HEK293T (cell line): ENCODE measurements around the gene LCOR.

Experiments
- CTCF ChIA-PET: fragments of 350-600 bp; formaldehyde crosslinking; extraction: SDS; loops from one replicate; lab custom pipeline; 2021; ENCODE audit warnings: antibody characterized with exemption, inconsistent platforms; lab: Yijun Ruan, JAX
- POLR2A ChIA-PET: fragments of 350-600 bp; formaldehyde crosslinking; extraction: SDS; loops from one replicate; lab custom pipeline; 2020; ENCODE audit warnings: antibody characterized with exemption, inconsistent platforms; lab: Yijun Ruan, JAX
- DNase-seq: peaks from one replicate; pipeline ENCODE4 v3.0.0; 2012; ENCODE audit warnings: mixed read lengths; ENCODE audit errors: extremely low spot score
- ARNT ChIP-seq: fragments of 450-650 bp; IDR thresholded peaks from 2 replicates; pipeline ENCODE4 v1.6.1; 2017; ENCODE audit warnings: mild to moderate bottlenecking
- BHLHE40 ChIP-seq: fragments of 450-650 bp; IDR thresholded peaks from 2 replicates; pipeline ENCODE4 v1.6.1; 2016; ENCODE audit warnings: mild to moderate bottlenecking, moderate library complexity, borderline replicate concordance
- CTBP1 ChIP-seq: fragments of 450-650 bp; IDR thresholded peaks from 2 replicates; pipeline ENCODE4 v1.6.1; 2016; ENCODE audit warnings: borderline replicate concordance
- ELF4 ChIP-seq: fragments of 450-650 bp; IDR thresholded peaks from 2 replicates; pipeline ENCODE4 v1.6.1; 2017; ENCODE audit warnings: antibody characterized with exemption
- FOXA1 ChIP-seq: fragments of 450-650 bp; IDR thresholded peaks from 2 replicates; pipeline ENCODE4 v1.6.1; 2016; ENCODE audit warnings: mild to moderate bottlenecking
- FOXK2 ChIP-seq: fragments of 450-650 bp; IDR thresholded peaks from 2 replicates; pipeline ENCODE4 v1.6.1; 2016; ENCODE audit warnings: mild to moderate bottlenecking
- FOXM1 ChIP-seq: fragments of 450-650 bp; IDR thresholded peaks from 2 replicates; pipeline ENCODE4 v1.6.1; 2017; ENCODE audit warnings: mild to moderate bottlenecking, borderline replicate concordance
- HDGF ChIP-seq: fragments of 450-650 bp; IDR thresholded peaks from 2 replicates; pipeline ENCODE4 v1.6.1; 2017; ENCODE audit warnings: antibody characterized with exemption, borderline replicate concordance
- L3MBTL2 ChIP-seq: fragments of 450-650 bp; conservative IDR thresholded peaks from 2 replicates; pipeline ENCODE4 v1.6.1; 2016; ENCODE audit warnings: mild to moderate bottlenecking
- LEF1 ChIP-seq: fragments of 450-650 bp; IDR thresholded peaks from 2 replicates; pipeline ENCODE4 v1.6.1; 2017; ENCODE audit warnings: mild to moderate bottlenecking, borderline replicate concordance
- NFRKB ChIP-seq: fragments of 450-650 bp; IDR thresholded peaks from 2 replicates; pipeline ENCODE4 v1.6.1; 2016; ENCODE audit warnings: mild to moderate bottlenecking, moderate library complexity
- SP1 ChIP-seq: fragments of 450-650 bp; IDR thresholded peaks from 2 replicates; pipeline ENCODE4 v1.6.1; 2017
- SUZ12 ChIP-seq: fragments of 450-650 bp; IDR thresholded peaks from 2 replicates; pipeline ENCODE4 v1.6.1; 2016; ENCODE audit warnings: mild to moderate bottlenecking
- TARDBP ChIP-seq: fragments of 450-650 bp; IDR thresholded peaks from 2 replicates; pipeline ENCODE4 v1.6.1; 2016
- ZNF384 ChIP-seq: fragments of 450-650 bp; IDR thresholded peaks from 2 replicates; pipeline ENCODE4 v1.6.1; 2016
- TF ChIP-seq, protein P1 (sequence below): fragments of 450-650 bp; IDR thresholded peaks from 2 replicates; pipeline ENCODE4 v1.6.1; 2016

LCOR gene

DNA sequence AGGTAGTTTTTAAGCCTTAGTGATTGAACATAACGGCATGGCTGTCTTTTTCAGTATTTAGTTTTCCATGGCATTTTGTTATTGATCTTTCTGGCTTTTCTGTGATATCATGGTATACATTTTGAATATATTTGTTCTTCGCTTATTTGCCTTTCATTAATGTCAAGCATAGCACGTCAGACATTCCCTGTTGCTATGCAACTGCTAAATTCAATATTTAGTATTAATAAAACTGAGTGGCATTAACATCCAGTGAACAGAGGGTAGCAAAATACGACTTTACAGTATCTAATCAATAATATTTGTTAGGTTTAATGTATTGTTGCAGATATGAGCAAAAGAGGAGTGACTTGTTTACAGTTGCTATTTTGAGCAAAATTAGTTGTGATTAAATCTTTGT lies 72.5 kb downstream of the LCOR start:
- CTCF ChIA-PET = no interaction called here
- POLR2A ChIA-PET = no interaction called here
- no peak for DNase-seq
- TF ChIP-seq CTBP1 (no peak), L3MBTL2 (no peak), ARNT (no peak), LEF1 (no peak), ZNF384 (no peak), SUZ12 (no peak), SP1 (no peak), TARDBP (no peak), ELF4 (no peak)
- TF ChIP-seq, protein P1, sequence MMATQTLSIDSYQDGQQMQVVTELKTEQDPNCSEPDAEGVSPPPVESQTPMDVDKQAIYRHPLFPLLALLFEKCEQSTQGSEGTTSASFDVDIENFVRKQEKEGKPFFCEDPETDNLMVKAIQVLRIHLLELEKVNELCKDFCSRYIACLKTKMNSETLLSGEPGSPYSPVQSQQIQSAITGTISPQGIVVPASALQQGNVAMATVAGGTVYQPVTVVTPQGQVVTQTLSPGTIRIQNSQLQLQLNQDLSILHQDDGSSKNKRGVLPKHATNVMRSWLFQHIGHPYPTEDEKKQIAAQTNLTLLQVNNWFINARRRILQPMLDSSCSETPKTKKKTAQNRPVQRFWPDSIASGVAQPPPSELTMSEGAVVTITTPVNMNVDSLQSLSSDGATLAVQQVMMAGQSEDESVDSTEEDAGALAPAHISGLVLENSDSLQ = no peak

DNA sequence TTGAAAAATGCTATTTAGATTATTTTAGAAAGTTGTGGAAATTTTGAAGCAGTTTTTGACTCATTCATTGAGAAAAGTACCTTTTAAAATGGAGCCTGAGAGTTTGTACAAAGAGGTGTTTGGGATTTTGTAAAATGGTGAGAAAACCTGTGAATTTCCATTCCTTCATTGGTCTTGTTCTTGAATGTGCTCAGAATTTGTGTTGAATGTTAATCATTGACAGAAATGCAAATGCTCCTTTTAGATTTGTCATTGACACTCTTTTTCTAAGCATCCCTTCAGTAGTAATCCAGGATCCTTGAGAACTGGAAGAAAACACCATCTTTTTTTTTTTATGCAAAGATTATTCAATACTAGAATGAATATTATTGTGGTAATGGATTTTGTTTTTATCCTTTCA lies 74.8 kb downstream of the LCOR start:
- TF ChIP-seq SUZ12 (no peak), TARDBP (no peak), FOXA1 (no peak), NFRKB (no peak), FOXM1 (no peak)
- ChIA-PET CTCF (no interaction called here), POLR2A (no interaction called here)
- DNase-seq = no peak

DNA sequence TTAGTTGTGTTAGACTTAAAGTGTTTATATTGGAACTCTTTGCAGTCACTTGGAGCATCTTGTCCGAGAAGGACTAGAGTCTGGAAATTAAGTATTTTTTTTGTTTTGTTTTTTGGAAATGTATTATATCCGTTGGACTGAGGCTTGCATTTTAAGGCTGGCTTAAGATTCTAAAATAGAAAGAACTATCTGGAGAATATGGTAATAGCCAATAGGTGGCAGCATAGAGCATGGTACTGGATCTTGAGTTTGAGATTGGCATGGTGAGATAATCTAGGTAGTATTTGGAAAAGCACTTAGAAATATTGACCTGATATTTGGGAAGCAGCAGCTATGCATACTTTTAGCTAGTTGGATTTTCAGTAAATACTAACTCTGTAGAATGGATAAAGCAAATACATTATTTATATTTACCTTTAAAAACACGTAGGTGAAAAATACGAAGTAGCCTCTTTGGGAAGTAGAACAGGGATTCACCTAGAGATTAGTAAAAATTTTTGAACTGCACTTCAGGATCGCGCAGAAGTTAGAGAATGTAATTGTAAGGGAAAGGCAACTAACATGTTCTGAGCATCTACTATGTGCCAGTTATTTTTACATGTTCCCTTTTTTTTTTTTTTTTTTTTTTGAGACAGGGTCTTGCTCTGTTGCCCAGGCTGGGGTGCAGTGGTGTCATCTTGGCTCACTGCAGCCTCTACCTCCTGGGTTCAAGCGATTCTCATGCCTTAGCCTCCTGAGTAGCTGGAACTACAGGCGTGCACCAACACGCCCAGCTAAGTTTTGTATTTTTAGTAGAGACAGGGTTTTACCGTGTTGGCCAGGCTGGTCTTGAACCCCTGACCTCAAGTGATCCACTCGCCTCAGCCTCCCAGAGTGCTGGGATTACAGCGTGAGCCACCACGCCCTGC lies 78.6 kb downstream of the LCOR start:
- peak; percentile 59 for DNase-seq
- POLR2A ChIA-PET = no interaction called here
- TF ChIP-seq HDGF (no peak), ARNT (no peak), ZNF384 (no peak), L3MBTL2 (no peak), BHLHE40 (no peak), ELF4 (no peak)
- TF ChIP-seq, protein P1 = peak; percentile 59
- CTCF ChIA-PET = interaction anchor here (0.6 to 3.9 kb wide), 5 partner anchors 54 to 300 kb away, joined by 3 to 15 read pairs (median 3); no protein-coding TSS in a partner anchor

DNA sequence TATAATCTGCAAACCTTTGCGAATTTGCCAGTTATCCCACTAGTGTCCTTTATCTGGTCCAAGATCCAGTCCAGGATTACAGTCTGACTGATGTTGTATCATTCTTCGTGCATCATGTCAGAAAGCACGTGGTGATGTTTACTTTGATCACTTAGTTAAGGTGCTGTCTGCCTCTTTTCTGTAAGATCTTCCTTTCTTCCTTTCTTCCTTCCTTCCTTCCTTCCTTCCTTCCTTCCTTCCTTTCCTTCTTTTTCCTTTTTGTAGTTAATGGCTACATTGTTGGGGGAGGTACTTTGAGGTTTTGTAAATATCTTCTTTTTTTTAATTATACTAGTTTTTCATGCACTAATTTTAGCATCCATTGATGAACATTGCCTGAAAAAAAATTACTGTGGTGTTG lies 80.3 kb downstream of the LCOR start:
- ChIA-PET CTCF (interaction anchor here (3.9 kb wide), 1 partner anchor 113 kb away, joined by 15 read pairs; no protein-coding TSS in a partner anchor), POLR2A (no interaction called here)
- DNase-seq = no peak
- TF ChIP-seq L3MBTL2 = no peak
- no peak for TF ChIP-seq SUZ12
- TF ChIP-seq ARNT = no peak

DNA sequence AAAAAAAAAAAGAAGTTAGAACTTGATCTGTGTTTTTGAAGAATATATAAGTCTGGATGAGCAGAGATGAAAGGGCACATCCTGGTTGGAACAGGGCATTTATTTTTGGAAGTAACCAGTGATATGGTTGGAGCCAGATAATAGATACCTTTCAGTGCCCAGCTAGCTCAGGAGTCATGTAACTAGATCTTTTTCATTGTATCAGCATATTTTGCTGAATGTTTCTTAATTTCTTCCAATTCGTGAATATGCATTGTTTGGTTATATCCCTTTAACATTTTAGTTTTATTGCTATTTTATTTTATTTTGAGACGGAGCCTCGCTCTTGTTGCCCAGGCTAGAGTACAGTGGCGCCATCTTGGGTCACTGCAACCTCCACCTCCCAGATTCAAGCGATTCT lies 81.8 kb downstream of the LCOR start:
- no peak for DNase-seq
- ChIA-PET CTCF (interaction anchor here (0.7 kb wide), 1 partner anchor 46 kb away, joined by 14 read pairs; no protein-coding TSS in a partner anchor), POLR2A (no interaction called here)
- TF ChIP-seq BHLHE40 (no peak), NFRKB (no peak), ARNT (no peak), L3MBTL2 (no peak), FOXM1 (no peak), TARDBP (no peak), ELF4 (no peak), FOXK2 (no peak), ZNF384 (no peak), HDGF (no peak), SUZ12 (no peak), SP1 (no peak), CTBP1 (no peak)
- TF ChIP-seq, protein P1 = no peak

DNA sequence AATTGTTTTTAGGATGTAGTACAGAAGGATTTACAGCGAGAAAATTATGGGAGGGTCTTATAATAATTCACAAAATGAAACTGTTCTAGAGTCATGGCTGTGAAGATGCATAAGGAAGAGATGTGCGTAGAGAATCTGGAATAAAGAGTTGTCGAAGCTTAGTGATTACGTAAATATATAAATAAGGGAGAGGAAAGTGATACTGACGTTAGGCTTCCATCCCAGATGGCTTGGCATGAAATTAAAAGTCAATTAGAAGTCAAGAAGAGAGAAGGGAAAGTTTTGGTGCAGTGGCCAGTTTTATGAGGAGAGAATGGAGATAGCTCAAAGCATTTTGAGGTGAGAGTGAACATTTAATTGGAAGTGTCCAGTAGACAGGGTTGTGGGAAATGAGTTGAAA lies 85.5 kb downstream of the LCOR start:
- DNase-seq = no peak
- ChIA-PET CTCF (no interaction called here), POLR2A (no interaction called here)
- TF ChIP-seq SP1 = no peak
- no peak for TF ChIP-seq L3MBTL2
- no peak for TF ChIP-seq CTBP1
- no peak for TF ChIP-seq FOXA1
- no peak for TF ChIP-seq FOXK2
- no peak for TF ChIP-seq ELF4
- TF ChIP-seq ZNF384 = no peak
- no peak for TF ChIP-seq BHLHE40
- TF ChIP-seq TARDBP = no peak
- TF ChIP-seq NFRKB = no peak
- no peak for TF ChIP-seq SUZ12
- TF ChIP-seq HDGF = no peak
- no peak for TF ChIP-seq FOXM1
- TF ChIP-seq ARNT = no peak
- TF ChIP-seq, protein P1 = no peak
- TF ChIP-seq LEF1 = no peak
